HG03342 (cell line): ENCODE results near the gene IFNA16.
"Not testable (repeated sequence)": the region's sequence is repeated elsewhere in the genome, so short reads cannot be mapped to it uniquely, and the experiment has no call there.

Experiments used
- ATAC-seq: cut with Tn5 transposase; IDR thresholded peaks from one replicate; pipeline ENCODE4 v1.9.1; 2021; ENCODE audit warnings: mild to moderate bottlenecking, moderate library complexity; ENCODE audit not compliant: unreplicated experiment

Gene IFNA16

DNA sequence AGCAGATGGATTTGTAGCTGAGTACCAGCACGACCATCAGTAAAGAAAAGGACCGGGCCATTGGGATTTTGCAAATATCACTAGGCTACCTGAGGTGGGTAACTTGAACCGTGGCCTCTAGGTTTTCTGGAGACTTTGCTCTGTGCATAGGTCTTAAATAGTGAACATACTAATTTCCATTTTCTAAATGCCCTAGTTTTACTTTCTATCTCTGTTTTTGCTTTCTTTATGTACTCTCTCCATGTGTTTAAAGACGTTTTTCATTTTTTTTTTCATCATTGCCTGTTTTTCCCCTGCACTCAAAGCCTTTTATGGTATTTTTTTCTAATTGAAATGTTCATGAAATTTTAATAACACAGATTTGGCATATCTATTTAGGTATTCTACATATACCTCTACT is 15.0 kb downstream of the IFNA16 start, which contains the start of gene IFNA7:
TSS of gene IFNA7 (minus strand) at position 101 of the 400 bp plus-strand sequence. CDS start at position 61, 40 bp downstream.
- ATAC-seq, result not testable (repeated sequence)

DNA sequence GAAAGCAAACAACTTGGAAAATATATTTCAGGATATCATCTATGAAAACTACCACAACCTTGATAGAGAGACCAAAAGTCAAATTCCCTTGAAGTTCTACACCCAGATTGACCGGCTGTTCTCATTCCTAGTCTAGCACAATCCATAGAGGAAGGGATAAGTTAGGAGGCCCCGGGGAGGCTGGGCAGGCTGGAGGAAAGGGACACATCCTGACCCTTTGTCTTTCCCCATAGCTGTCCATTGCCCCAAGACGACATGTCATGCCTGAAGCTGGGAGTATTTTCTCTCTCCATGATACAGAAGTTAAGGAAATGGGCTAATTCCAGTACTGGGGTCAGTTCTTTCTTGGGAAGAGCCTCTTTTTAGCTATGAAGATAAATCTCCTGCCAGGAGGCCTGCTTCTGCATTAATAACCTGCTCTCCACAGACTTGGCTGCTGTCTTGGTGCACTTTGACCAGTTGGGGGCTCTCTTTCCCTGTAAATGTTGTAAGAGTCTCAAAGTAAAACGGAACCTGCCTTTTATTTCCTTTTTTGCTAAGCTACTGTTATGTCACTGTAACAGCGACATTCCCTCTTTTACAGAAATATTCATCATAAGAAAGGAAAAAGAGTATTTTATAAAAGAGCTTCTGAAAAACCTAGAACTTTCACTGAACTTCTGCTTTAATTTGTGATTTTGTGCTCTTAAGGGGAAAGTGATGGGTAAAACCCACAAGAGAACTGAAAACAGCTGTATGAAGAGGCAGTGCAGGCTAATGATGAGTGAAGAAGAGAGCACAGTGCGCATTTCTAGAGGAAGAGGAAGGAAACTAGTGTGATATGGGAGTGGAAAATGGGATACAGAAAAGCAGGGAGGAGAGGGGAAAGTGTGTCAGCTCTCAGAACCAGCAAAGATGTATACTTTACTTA is 22.0 kb downstream of the IFNA16 start:
- peak; percentile 96 for ATAC-seq

DNA sequence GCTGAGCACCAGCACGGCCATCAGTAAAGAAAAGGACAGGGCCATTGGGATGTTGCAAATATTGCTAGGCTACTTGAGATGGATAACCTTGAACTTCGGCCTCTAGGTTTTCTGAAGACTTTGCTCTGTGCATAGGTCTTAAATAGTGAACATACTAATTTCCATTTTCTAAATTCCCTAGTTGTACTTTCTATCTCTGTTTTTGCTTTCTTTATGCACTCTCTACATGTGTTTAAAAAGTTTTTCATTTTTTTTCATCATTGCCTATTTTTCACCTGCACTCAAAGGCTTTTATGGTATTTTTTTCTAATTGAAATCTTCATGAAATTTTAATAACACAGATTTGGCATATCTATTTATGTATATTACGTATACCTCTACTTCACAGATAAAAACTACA is 29.6 kb downstream of the IFNA16 start, which contains the start of gene IFNA4:
TSS of gene IFNA4 (minus strand) at position 101 of the 400 bp plus-strand sequence. CDS start at position 45, 56 bp downstream.
- ATAC-seq, result not testable (repeated sequence)

DNA sequence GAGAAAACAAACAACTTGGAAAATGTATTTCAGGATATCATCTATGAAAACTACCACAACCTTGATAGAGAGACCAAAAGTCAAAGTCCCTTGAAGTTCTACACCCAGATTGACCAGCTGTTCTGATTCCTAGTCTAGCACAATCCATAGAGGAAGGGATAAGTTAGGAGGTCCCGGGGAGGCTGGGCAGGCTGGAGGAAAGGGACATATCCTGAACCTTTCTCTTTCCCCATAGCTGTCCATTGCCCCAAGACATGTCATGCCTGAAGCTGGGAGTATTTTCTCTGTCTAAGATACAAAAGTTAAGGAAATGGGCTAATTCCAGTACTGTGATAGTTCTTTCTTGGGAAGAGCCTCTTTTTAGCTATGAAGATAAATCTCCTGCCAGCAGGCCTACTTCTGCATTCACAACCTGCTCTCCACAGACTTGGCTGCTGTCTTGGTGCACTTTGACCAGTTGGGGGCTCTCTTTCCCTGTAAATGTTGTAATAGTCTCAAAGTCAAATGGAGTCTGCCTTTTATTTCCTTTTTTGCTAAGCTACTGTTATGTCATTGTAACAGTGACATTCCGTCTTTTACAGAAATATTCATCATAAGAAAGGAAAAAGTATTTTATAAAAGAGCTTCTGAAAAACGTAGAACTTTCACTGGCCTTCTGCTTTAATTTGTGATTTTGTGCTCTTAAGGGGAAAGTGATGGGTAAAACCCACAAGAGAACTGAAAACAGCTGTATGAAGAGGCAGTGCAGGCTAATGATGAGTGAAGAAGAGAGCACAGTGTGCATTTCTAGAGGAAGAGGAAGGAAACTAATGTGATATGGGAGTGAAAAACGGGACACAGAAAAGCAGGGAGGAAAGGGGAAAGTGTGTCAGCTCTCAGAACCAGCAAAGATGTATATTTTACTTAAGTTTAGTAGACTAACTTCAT is 34.0 kb downstream of the IFNA16 start:
- ATAC-seq, result peak; percentile 95

- no peak for ATAC-seq
Observed at GRCh38 chr9:21174671-21175070, 42.4 kb downstream of the IFNA16 start.

- no peak for ATAC-seq
Observed at GRCh38 chr9:21172156-21172555, 45.0 kb downstream of the IFNA16 start.

DNA sequence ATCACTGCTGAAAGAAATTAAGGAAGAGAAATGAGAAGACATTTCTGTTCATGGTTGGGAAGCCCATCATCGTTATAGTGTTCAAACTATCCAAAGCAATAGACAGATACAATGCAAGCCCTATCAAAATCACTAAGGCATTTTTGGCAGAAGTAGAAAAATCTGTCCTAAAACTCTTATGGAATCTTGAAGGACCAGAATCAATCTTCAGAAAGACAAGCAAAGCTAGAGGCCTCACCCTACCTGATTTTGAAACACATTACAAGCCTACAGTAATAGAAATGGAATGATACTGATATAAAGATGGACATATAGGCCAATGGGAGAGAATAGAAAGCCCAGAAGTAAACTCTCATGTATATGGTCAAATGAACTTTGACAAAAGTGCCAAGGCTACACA is 45.8 kb downstream of the IFNA16 start:
- no peak for ATAC-seq

- ATAC-seq, result not testable (repeated sequence)
Observed at GRCh38 chr9:21166560-21166959, 50.6 kb downstream of the IFNA16 start, which contains the start of gene IFNA21. IFNA21 (minus strand) TSS chr9:21166660; CDS start chr9:21166612, 48 bp downstream.
